ENCODE results near the gene OR3A3.
A peak's percentile ranks its signal among the peaks of the same experiment; 100 is the strongest.
"Not testable (repeated sequence)": the region's sequence is repeated elsewhere in the genome, so short reads cannot be mapped to it uniquely, and the experiment has no call there.

OR3A3 gene

GRCh38 chr17:3411070-3411469 lies at the start of gene OR3A3:
Gene OR3A3 (plus strand): TSS chr17:3411370.
- no peak for DNase-seq

- not testable (repeated sequence) for DNase-seq
Measured at GRCh38 chr17:3371167-3371566, 40.0 kb upstream of the OR3A3 start.

GRCh38 chr17:3378321-3378720 lies 32.8 kb upstream of the OR3A3 start:
- no peak for DNase-seq

GRCh38 chr17:3381957-3382356 lies 29.2 kb upstream of the OR3A3 start:
- no peak for DNase-seq

GRCh38 chr17:3385869-3386816 lies 25.0 kb upstream of the OR3A3 start, which contains the start of gene OR3A2:
Gene OR3A2 (minus strand): TSS chr17:3386308.
- peak; percentile 50 for DNase-seq

DNA sequence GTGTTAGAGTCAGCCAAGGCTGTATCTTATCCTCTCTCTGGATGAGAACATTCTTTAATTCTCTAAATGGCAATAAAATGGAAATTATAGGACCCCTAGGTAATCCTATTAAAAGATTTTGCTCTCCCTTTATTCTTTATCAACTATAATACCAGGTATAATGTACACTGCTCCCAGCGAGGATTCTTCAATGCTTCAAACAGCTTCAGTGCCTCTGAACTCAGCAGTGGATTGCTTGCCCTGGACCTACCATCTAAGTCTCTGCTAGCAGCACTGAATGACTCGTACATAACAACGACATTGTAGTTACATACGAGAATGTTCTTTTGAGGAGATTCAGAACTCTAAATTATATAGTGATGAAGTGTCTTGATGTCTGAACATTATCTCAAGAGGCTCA lies 21.4 kb upstream of the OR3A3 start:
- no peak for DNase-seq

GRCh38 chr17:3397801-3398200 lies 13.4 kb upstream of the OR3A3 start:
- not testable (repeated sequence) for DNase-seq

GRCh38 chr17:3398310-3398709 lies 12.9 kb upstream of the OR3A3 start, which contains the start of gene OR1E1:
Gene OR1E1 (minus strand): TSS chr17:3398410. CDS start chr17:3398410, 0 bp downstream.
- no peak for DNase-seq

DNA sequence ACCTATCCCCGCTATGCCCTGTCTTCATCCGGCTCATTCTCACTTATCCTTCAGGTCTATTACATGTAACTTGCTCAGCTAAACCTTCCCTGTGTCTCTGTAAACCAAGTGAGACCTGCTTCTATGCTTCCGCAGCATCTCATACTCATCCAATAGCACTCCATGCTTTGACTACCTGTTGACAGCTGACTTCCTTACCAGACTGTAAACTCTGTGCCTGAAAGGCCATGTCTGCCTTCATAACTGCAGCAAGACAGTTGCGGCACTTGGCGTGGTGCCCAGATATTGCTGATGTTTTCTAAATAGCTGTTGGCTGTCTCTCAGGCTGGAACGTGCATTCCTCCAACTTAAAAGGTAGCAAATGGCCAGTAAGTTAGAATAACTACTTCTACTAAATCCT lies 11.1 kb upstream of the OR3A3 start:
- DNase-seq, result no peak

DNA sequence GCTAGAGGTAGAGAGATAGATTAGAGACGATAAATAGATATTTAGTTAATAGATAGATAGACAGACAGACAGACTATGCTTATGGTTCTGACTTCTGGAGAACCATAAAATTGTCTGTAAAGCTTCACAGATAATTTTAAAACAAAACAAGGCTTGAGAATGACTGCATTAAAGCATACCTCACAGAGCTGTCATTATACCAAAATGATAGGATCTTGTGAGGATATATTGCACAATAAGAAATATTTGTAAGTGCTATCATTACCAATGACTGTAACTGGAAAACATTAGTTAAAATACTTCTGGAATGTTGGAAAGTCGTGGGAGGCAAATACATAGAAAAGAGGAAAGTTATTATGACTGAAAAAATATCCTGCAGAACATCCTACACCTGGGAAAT lies 9.4 kb upstream of the OR3A3 start:
- no peak for DNase-seq

DNA sequence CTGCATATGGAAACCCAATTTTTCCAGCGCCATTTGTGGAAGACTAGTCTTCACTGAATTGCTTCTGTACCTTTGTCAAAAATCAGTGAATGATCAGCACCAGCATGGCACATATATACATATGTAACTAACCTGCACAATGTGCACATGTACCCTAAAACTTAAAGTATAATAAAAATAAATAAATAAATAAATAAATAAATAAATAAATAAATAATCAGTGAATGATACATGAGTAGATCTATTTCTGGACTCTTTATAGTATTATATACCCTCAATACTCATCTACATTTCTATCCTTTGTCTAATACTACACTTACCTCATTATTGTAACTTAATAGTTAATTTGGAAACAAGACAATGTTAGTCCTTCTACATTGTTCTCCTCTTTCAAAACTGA lies 7.3 kb upstream of the OR3A3 start:
- not testable (repeated sequence) for DNase-seq

DNA sequence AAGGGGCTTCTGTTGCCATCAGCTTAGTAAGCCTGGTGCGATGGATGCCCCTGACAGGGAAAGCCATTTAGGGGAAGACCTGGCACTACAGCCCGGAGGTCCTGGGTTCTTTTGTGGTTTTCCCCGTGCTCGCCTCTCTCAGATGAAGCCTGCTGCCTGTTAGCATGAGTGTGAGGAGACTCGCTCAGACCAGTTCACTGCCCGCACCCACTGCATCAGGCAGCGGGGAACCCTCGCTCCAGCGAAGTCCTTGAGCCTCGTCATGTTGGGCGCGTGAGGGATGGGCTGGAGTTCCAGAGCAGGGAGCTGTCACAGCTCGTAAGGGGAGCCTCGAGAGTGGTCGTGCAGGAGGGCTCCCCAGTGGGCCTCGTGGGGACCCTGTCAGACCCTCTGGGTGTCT lies 1.0 kb downstream of the OR3A3 start:
- DNase-seq, result not testable (repeated sequence)

DNA sequence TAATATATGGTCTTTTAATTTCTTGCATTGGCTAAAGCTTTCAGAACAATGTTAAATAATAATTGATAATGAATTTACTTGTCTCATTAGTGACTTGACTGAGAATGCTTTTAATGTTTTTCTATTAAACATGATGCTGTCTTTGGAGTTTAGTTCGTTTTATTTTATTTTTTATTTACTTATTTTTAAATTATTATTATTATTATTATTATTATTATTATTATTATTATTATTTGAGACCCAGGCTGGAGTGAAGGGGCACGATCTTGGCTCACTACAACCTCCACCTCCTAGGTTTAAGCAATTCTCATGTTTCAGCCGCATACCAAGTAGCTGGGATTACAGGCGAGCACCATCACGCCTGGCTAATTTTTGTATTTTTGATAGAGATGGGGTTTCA lies 4.4 kb downstream of the OR3A3 start:
- DNase-seq, result no peak

- no peak for DNase-seq
Measured at GRCh38 chr17:3418222-3418621, 7.1 kb downstream of the OR3A3 start.

DNA sequence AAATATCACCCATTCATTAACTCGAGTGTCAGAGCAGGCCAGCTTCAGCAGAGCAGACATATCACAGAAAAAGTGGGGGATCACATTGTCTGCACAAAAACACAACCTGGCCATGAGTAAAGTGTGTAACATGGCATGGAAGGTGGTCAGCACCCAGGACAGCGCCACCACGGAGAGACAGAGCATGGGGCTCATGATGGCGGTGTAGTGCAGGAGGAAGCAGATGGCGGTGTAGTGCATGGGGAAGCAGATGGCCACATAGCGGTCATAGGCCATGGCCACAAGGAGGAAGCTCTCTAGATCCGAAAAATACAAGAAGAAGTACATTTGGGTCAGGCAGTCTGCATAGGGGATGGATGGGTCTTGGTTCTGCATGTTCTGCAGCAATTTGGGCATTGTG lies 22.0 kb downstream of the OR3A3 start:
- DNase-seq, result peak; percentile 24

- DNase-seq, result no peak
Measured at GRCh38 chr17:3433741-3434140, 22.6 kb downstream of the OR3A3 start, which contains the start of gene OR1E2. Gene OR1E2 (minus strand): TSS chr17:3433841. CDS start chr17:3433841, 0 bp downstream.

GRCh38 chr17:3438368-3438767 lies 27.2 kb downstream of the OR3A3 start:
- no peak for DNase-seq

DNA sequence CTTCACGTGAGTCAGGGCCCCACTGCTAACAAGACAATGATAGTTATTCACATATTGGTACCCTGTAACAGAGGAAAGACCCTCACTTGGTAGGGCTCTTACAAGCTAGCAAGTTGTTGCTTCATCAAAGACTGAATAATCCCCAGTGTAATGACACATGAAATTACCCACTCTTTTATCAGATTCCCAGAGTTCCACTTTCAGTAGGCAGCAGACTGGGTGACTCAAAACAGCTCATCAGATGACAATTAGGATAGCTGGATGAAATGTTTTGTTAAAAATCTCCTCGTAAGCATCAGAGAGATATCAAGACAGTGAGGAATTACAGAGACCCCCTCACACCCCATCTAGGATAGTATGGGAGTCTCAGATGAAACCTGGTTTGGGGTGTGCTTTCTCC lies 29.3 kb downstream of the OR3A3 start:
- no peak for DNase-seq

GRCh38 chr17:3447625-3448024 lies 36.5 kb downstream of the OR3A3 start:
- no peak for DNase-seq

DNA sequence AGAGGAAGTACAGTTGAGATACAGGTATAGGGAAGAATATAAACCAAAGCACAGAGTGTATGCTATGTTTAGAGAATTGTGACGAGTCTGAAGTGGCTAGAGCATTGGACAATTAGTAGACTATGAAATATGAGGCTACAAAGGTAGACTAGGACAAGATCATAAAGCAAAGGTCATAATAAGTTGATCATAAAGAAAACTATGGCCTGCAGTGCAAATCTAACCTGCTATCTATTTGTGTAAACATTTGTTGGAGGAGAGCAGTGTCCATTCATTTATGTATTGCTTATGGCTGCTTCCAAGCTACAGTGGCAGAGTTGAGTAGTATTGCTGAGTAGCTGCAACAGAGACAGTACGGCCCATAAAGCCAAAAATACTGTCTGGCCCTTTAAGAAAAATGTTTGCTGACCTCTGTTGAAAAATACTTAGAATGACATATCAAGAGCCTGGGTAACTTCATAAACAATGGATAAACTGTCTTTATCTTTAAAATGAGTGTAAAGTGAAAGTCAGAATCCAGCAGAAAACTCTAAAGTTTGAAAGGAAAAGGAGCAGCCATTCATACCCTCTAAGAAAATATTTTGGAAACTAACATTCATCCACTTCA lies 37.0 kb downstream of the OR3A3 start:
- no peak for DNase-seq

DNA sequence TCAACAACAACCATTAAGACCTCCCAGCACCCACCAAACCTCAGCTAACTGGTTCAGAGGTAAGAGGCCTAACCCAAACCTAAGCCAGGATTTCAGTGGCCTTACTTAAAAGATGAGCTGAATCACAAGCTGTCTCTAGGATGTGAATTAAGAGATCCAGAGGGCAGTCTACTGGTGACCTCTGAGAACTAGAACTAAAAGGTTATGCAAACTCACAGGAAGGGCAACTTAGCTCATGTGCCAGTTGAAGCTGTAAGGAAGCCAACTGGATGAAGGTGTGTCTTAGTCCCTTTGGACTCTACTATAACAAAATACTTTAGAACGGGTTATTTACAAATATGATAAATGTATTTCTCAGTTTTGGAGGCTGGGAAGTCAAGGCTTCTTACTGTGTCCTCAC lies 55.2 kb downstream of the OR3A3 start:
- DNase-seq, result not testable (repeated sequence)

DNA sequence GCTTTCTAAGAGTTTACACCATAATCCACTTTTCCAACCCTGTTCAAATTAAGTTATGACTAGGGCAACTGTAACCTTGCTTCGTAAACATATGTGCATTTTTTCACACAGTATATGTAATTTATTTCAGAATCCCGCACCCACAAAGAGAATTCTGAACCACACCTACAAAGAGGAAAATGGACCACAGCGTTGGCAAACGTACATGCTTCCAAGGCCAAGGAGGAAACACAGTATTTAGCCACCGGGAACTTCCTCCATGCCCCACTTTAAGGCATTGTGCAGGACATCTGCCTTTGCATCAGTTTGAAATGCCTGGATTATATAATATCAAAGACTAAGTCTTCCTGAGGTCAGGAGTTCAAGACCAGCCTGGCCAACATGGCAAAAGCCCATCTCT lies 58.4 kb downstream of the OR3A3 start:
- DNase-seq, result no peak

DNA sequence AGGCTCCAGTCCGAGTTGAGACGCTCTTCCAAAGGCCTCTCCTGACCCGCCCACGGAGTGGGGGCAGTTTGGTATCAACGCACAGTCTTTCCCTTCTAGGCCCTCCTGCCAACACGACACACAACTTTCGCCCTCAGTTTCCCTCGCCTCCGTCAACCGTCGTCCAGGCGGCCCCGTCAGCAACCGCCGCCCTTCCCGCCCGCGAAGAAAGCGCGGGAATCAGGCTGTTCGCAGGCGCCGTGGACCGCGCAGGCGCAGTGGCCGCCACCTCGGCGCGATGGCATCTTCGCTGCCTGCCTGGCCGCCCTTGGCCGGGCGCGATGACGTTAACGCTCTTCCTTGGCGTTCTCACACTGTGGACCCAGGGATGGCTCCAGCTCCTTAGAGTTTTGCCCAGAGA lies 60.4 kb downstream of the OR3A3 start, which contains the start of gene SPATA22:
Gene SPATA22, minus strand, starts transcription at position 221 of the 400 bp plus-strand sequence. CDS start 2,494 bp downstream, outside the sequence.
- no peak for DNase-seq

DNA sequence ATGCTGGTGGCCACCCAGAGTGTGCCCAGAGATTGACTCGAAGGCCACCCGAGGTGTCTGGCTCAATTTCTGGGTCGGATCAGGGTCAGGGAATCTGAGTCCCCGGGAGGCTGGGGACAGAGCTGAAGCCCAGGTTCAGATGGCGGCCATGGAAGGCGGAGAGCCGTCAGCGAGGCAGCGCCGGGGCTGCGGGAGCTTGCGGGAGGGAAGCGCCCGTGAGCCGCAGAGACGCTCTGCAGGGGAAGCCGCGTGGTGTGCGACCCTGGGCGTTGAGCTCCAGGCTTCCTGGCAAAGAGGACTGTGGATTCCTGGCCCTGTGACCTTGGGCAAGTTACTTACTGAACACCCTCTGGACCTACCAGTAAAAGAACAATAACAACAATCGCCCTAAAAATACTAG lies 61.0 kb downstream of the OR3A3 start:
- no peak for DNase-seq
